GM20431 (cell line): ENCODE data around the gene CA10.

Experiments
- in situ Hi-C: fragments of 300-500 bp; cut with MseI, MboI; formaldehyde crosslinking; loops from one replicate; pipeline ENCODE4 v1.15.0; 2020; ENCODE audit warnings: low sequenced_read_pairs; ENCODE audit not compliant: unreplicated experiment

CA10 gene

GRCh38 chr17:51742571-51742970 is 415.9 kb downstream of the CA10 start:
- in situ Hi-C loops, result no loop called here

DNA sequence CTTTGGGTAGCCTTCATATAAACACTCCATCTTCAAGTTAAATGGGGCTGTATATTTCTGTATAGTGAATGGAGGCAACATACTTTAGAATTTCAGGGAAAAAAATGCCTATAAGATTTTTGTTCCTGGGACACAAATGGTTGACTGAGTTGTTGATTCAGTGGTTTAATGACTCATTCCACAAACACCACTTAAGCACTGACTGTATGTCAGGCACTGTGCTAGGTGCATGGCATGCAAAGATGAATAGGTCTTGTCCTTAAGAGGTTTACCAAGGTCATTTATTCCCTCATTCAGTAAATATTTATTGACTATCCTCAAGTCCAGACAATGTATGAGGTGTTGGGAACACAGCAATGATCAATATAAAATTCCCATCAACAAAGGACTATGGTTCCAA is 417.1 kb downstream of the CA10 start:
- in situ Hi-C loops, result no loop called here

- in situ Hi-C loops, result no loop called here
These were observed 418.0 kb downstream of the CA10 start for GRCh38 chr17:51740531-51740930.

DNA sequence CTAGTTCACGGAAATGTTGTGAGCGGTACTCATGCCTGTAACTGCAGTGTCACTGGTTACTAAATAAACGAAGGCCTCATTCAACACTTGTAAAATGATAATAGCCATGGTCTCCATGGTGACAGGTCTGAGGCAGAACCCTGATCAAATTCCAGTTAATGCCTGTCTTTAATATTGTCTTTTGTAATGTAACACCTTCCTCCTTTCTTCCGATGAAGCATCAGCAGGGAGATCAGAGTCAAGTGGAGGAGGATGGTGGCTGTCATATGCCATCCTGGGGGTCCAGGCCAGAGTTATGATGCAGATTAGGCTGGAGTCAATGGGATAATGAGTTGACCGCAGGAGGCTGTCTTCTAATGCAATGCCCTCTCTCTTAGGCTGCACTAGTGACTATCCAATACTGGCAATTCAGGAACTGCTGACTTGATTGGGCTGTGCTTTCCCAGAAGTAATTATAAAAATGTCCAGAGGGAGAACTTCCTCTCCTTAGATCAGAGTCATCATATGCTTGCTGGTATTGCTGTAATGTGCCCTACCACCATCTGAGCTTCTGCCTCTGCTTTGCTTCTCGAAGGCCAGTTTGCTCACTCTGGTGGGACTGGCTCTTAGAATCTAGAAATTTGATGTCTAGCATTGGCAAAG is 419.1 kb downstream of the CA10 start:
- in situ Hi-C loops, result no loop called here

DNA sequence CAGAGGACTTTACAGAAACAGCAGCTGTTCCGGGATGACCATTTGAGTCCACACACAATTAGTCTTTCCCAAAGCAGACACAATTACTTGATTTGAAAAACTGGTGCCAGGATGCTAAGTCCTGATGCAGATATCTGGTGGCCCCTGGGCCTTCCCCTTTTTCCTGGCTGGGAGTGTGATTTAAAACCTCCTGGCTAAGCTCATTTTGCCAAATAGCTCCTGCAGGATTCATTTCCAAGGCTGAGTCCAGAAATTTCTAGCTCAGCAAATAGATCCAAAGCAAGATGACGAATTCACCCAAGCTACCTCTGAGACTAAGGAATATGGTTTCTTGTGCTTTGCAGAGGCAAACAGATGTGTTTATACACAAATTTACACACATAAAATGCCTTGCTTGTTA is 422.2 kb downstream of the CA10 start:
- in situ Hi-C loops, result no loop called here

- in situ Hi-C loops, result no loop called here
These were observed 423.5 kb downstream of the CA10 start for GRCh38 chr17:51734976-51735375.

- in situ Hi-C loops, result no loop called here
These were observed 424.1 kb downstream of the CA10 start for GRCh38 chr17:51734462-51734861.

DNA sequence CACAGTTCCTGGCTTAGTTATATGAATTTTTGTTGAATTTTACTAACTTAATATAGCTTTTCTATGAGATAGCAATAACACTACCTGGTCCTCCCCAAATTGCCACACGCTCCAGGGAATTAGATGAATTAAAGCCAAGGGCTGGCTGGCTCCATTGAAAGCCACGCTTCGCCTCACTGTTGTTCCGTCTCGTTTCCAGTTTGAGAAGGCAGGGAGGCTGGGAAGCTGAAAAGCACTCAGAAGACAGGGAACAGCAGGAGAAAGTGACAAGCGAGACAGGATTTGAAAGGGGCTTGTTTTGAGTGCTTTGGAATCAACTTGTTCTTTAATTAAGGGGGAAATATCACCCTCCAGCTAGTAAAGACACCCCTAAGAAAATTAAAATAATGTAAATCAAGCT is 425.3 kb downstream of the CA10 start:
- in situ Hi-C loops, result no loop called here

DNA sequence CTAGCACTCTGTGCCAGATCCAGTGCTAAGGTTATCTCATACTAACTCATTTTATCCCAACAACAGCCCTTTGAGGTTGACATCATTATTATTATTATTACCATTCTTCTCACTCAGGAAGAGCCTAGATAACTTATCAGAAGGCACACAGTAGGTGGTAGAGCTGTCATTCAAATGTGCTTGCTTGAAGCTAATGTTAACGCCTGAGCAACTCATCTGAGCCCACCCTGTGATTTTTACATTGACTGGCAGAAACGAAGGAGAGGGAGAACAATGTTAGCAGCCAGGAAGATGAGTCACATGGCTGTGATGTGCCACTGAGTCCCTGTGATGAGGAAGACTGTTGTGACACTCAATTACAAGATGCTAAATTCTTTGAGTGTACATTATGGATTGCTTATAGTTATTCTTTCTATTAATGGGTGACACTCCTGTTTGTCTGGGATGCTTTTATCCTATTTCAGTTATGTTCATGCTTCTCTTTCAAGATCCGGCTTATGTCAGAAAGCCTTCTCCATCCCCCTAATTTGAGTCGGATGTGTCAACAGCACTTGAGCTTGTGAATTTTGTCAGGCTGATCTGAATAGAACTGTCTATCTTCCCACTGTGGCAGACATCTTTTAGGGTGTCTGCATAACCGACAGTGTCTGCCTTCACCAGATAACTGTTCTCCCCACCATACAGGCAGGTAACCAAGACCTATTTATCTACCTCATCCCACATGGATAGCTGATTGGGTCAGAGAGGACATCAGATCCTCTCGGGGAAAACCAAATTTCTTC is 426.4 kb downstream of the CA10 start:
- in situ Hi-C loops, result no loop called here

- in situ Hi-C loops, result no loop called here
These were observed 428.0 kb downstream of the CA10 start for GRCh38 chr17:51730303-51731050.

DNA sequence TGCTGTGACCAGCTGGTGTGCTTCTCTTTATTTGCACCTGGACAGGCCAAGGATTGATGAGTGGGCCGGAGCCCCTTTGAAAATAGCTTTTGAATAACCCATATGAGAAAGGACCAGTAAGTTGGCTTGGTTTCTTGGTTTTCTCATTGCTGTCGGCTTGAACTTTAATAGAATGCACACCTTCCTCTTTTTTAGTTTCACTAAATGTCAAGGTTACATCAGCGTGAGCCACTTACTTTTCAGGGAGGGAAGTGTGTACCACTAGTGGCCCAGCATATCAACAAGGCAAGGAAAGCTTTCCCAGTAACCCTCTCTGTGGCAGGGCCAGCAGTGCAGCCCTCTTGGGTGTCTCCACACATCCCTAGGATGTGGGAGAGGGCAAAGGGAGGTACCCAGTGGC is 433.3 kb downstream of the CA10 start:
- in situ Hi-C loops, result no loop called here

- in situ Hi-C loops, result no loop called here
These were observed 434.4 kb downstream of the CA10 start for GRCh38 chr17:51724043-51724580.

- in situ Hi-C loops, result no loop called here
These were observed 435.5 kb downstream of the CA10 start for GRCh38 chr17:51722994-51723393.

GRCh38 chr17:51721730-51722129 is 436.8 kb downstream of the CA10 start:
- in situ Hi-C loops, result no loop called here

GRCh38 chr17:51720439-51720838 is 438.1 kb downstream of the CA10 start:
- in situ Hi-C loops, result no loop called here

- in situ Hi-C loops, result no loop called here
These were observed 439.5 kb downstream of the CA10 start for GRCh38 chr17:51718983-51719382.

DNA sequence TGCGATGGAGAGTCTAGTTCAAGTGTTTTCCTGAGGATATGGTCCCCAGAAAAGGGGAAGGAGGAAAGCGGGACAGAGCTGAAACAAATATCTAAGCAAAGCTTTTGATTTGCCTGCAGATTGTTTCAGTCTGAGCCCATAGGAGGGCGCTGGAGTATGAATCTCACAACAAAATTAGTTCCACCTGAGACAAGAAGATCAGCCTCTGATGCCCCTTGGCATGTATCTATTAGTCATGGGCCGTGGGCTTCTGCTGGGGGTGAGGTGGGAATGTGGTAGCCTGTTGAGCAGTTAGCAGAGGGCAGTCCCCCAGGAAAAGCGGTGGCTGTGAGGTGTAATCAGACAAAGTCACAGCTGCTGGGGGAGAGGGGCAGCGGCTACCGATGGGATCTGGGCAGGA is 446.9 kb downstream of the CA10 start:
- in situ Hi-C loops, result no loop called here

DNA sequence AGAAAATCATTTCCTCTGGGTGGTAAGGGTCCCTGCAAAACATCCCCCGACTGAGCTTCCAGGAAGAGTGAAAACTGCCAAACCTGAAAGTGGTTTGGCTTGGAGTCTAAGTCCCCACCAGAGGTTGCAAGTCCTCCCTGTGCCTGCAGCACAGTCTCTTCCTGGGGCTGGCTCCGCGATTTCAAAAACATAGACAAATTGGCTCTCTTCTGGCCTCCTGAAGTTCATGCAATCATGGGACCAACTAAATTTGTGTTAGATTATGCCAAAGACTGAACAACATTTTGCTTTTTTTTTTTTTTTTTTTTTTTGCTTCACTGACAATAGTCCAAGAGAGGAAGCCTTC is 447.9 kb downstream of the CA10 start:
- in situ Hi-C loops, result no loop called here

DNA sequence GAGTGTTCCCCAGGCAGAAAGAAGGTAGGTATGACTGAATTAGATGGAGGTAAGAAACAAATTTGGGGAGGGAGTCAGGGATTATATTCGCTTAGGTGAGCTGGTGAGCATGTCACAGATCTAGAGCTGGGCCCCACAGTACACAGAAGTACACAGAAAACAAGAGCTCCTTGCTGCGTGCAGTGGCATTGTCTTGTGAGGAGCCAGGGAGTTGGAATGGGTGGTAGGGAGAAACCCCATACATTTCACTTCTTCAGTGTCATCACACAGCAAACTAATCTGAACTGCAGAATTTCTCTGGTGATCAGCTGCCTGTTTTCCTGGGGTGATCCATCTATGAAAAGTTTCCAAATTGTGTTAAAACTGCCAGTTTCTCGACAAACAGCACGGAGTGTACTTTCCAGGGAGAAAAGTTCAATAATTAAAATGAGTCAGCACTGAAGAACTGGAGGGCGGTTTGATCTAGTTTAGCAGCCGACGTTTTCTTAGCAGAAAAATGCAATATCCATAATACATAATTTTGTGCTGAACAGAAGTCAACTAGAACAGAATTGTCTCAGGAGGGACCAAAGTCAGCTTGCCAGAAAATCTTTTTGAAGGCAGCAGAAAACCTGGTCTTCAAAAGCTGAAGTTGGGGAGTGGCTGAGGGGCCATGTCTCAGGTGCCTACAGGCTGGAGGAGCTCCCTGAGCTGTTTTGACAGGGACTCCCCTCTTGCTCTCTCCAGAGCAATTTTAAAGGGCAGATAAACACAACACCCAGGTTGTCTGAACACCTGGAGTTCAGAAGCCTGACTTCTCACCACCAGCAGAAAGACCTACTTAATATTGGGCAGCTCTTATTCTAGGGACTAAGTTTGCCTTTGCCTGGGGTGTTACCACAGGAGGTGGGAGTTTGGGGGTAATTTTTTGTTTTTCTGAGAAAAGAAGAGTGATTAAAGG is 448.6 kb downstream of the CA10 start:
- in situ Hi-C loops, result no loop called here

GRCh38 chr17:51707216-51707615 is 451.3 kb downstream of the CA10 start:
- in situ Hi-C loops, result no loop called here
